Stimulated activated CD4-positive, alpha-beta T cell treated with anti-CD3 and anti-CD28 coated beads, Interleukin-15, amount 100 ng/mL, for 1 hour (primary cell): ENCODE data around the gene HMGXB3.
"Not testable (repeated sequence)": the region's sequence is repeated elsewhere in the genome, so short reads cannot be mapped to it uniquely, and the experiment has no call there.

Experiments used
- DNase-seq, 2 donors: peaks; one replicate each; pipeline ENCODE4 v3.0.0-alpha.2; 2020; ENCODE audit warnings: low read depth in 1 of 2, low spot score in 1 of 2

The HMGXB3 gene

DNA sequence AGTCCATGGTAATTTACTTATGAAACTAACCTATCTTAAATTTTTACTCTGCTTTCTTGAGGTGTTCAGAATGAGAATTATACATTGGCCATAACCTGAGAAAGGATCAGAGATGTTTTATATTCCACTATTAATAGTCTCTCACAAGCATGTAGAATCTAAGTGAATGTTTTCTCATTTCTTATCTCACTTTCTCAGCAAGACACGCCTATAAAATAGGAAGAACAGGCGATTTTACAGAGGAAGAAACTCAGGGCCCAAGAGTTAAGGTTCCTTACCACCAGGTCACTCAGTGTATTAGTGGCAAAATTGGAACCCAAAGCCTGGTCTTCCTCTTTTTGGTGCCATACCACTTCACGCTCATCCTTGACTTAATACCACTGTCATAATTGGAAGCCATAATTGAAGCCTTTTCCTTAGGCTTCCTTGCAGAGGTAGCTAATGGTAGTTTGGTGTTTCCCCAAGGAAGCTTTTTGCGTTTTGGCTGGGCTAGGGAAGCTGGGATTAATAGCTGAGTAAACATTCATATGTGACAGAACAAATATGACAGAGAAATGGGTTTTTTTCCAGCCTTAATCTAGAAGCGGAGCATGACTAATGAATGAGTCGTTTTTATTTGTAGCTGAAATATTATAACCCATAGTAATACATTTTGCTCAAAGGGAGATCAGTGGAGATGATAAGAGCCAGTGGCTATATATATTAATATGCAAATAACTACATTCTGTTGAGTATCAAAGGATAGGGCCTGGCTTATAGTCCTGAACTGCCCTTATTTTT lies 16.9 kb downstream of the HMGXB3 start:
- DNase-seq, result no peak

- no peak for DNase-seq
Measured at GRCh38 chr5:150020249-150020648, 19.7 kb downstream of the HMGXB3 start.

DNA sequence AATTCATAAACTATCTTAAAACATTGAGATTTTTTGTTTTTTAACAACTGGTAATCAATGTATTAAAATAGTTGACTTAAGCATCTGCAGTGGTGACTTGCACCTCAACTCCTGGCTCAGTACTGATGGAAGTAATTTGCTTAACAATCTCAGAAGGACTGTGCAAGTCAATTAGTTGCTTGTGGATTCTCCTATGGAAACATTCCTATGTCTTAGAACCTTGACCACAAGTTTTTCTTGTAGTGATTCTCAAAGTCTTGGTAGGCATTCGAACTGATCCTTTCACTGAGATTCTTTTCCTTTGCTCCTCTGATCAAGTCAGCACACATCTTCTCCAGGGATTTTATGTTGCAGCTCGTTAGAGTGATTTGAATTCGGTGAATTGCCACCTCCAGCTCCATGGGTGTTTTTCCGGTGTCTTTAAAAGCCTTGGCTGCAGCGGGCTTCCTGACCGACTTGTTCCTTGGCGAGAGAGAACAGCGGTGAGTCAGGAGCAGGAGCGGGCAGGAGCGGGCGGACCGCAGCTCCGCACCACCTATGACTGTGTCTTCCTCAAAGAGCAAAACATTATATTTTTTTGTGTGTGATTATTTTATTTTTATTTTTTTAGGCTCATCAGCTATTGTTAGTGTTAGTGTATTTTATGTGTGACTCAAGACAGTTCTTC lies 21.1 kb downstream of the HMGXB3 start:
- no peak for DNase-seq

DNA sequence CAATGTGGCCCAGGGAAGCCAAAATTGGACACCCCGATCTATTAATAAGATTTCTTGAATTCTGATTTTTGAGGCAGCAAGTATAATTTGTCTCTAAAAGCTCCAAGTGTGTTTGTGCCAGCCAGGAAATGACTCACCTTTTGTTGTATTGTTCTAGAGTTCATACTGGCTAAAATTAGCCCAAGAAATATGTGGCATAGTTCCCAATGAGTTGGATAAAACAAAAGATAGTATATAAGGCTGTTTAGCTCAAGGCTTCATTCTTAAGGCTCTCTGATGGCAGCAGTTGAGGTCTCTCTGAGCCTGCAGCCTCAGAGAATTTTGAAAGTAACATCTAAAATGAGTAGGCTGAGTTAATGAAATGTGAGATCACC lies 21.6 kb downstream of the HMGXB3 start:
- DNase-seq, result no peak

- no peak for DNase-seq
Measured at GRCh38 chr5:150022681-150023080, 22.1 kb downstream of the HMGXB3 start.

- DNase-seq, result no peak
Measured at GRCh38 chr5:150023136-150023535, 22.6 kb downstream of the HMGXB3 start.

GRCh38 chr5:150024346-150024984 lies 23.9 kb downstream of the HMGXB3 start:
- no peak for DNase-seq

DNA sequence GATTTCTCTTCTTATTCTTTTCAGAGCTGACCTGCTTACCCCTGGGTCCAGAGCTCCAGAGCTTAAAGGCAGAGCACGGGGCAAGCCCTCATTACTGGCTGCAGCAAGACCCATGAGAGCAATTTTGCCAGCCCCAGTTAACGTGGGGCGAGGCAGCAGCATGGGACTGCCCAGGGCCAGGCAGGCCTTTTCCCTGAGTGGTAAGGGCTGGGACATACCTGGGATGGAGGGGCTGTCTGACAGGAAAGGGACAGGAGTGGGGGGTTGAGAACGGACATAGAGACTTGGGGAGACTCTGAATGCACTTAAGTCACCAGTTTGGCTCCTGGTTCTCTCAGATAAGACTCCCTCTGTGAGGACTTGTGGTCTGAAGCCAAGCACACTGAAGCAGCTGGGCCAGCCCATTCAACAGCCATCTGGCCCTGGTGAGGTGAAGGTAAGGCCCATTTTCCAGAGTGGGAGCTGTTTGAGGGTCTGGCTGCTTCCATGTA lies 26.2 kb downstream of the HMGXB3 start:
- DNase-seq, result no peak

GRCh38 chr5:150028047-150028446 lies 27.5 kb downstream of the HMGXB3 start:
- DNase-seq, result not testable (repeated sequence)

GRCh38 chr5:150033334-150033733 lies 32.8 kb downstream of the HMGXB3 start:
- DNase-seq, result no peak

- DNase-seq, result no peak
Measured at GRCh38 chr5:150034662-150035061, 34.1 kb downstream of the HMGXB3 start.

GRCh38 chr5:150035139-150035895 lies 34.8 kb downstream of the HMGXB3 start:
- no peak for DNase-seq

- no peak for DNase-seq
Measured at GRCh38 chr5:150036513-150036912, 36.0 kb downstream of the HMGXB3 start.

DNA sequence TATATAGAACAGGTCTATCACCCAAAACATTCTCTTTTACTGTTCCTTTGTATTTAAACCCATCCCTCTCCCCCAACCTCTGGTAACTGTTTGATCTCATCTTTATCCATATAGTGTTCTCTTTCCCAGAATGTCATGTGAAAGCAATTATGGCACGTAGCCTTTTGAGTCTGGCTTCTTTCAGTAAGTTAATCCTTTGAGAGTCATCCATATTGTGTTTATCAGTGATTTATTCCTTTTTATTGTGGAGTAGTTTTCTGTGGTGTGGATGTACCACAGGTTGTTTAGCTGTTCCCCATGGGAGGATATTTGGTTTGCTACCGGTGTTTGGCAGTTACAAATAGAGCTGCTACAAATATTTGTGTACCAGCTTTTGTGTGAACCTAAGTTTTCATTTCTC lies 38.0 kb downstream of the HMGXB3 start:
- DNase-seq, result no peak

GRCh38 chr5:150042459-150042858 lies 41.9 kb downstream of the HMGXB3 start:
- DNase-seq, result no peak

- DNase-seq, result no peak
Measured at GRCh38 chr5:150043657-150044328, 43.3 kb downstream of the HMGXB3 start.

DNA sequence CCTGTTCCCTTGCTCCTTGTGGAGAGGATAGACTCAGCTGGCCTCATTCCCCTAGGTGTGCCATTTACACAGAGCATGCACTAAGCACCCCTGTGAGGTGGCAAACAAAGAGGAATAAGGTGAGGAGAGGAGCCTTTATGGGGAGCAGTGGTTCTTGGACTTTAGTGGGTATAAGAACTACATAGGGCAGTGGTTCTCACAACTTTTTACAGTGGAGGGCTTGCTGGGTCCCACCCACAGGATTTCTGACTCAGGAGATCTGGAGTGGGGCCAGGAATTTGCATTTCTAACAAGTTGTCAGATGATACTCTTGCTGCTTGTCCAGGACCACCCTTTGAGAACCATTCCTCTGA lies 43.8 kb downstream of the HMGXB3 start:
- no peak for DNase-seq

GRCh38 chr5:150044712-150045111 lies 44.2 kb downstream of the HMGXB3 start:
- no peak for DNase-seq

DNA sequence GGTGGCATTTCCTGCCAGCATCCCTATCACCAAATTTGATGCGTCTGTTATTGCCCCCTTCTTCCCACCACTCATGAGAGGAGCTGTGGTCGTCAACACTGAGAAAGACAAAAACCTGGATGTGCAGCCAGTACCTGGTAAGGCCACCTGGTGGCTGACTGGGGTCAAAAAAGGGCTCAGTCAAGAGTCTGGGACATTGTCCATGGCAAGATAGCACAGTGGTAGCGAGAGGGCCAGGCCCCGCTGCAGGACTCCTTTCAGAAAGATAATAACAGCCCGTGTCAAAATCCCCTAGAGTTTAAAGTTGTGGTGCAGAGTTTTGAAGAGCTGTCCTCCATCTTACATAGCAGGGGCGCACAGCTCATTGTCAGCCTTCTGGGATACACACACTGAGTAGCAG lies 45.0 kb downstream of the HMGXB3 start:
- DNase-seq, result no peak

GRCh38 chr5:150046031-150046430 lies 45.5 kb downstream of the HMGXB3 start:
- no peak for DNase-seq
